OCI-LY3 (cell line): ENCODE measurements around the gene LYSMD4.

Experiments
- CTCF ChIP-seq: fragments of 200-600, 300-600 bp; sonication (generic); IDR thresholded peaks from 2 replicates; pipeline ENCODE4 v1.5.1; 2014; ENCODE audit warnings: antibody characterized with exemption, low read length, low read depth
- EZH2phosphoT487 ChIP-seq: fragments of 200-600 bp; shearing (Covaris generic); IDR thresholded peaks from 2 replicates; pipeline ENCODE4 v1.6.1; 2018; ENCODE audit warnings: antibody characterized with exemption, mixed run types, low read depth

- TF ChIP-seq CTCF (no peak), EZH2phosphoT487 (no peak)
These were observed 3.9 kb downstream of the LYSMD4 start for GRCh38 chr15:99729327-99729726.
